K562 (cell line): ENCODE data around the gene PRTN3. TPM values are rescaled to one million over a fixed set of nuclear protein-coding genes. Genes with fewer than 3 reads are reported as not detected.
A peak's percentile ranks its signal among the peaks of the same experiment; 100 is the strongest.

Experiments used
- ATAC-seq: fragments of 200-7000 bp; cut with Tn5 transposase; 3 replicates; pipeline ENCODE4 v1.9.1; 2020; ENCODE audit warnings: moderate library complexity
- BruUV-seq: library from RNA; stranded (reverse); fragments of 400-500 nt; replicated peaks from 2 replicates; lab custom pipeline; 2021; lab: Mats Ljungman, UMichigan
- CTCF ChIA-PET: fragments of 300-600 bp; formaldehyde crosslinking; extraction: SDS; loops from one replicate; lab custom pipeline; 2021; ENCODE audit warnings: low intra/inter-chr PET ratio; lab: Yijun Ruan, JAX
- POLR2A ChIA-PET: fragments of 300-600, 350-650 bp; sonication (Branson Sonifier 250); formaldehyde crosslinking; extraction: SDS; loops from one replicate; lab custom pipeline; 2021; ENCODE audit warnings: antibody characterized with exemption, inconsistent platforms; lab: Yijun Ruan, JAX
- DNase-seq, 4 experiments: peaks; one replicate each; pipeline versions ENCODE4 v3.0.0 to v3.0.0-alpha.2; 2011 to 2018; ENCODE audit warnings: low spot score in 3 of 4, mixed read lengths in 3 of 4; ENCODE audit errors: extremely low read depth in 1 of 4
- FAIRE-seq: peaks from 2 replicates; lab custom pipeline; 2011; peaks lifted over from hg19 to GRCh38; lab: Jason Lieb, UNC
- H2AFZ ChIP-seq: 2 replicates; pipeline ENCODE4 v1.6.0; 2011; ENCODE audit warnings: low read depth, low read length, control low read depth, inconsistent platforms
- H3K27ac ChIP-seq: fragments of 200-600 bp; 3 replicates; pipeline ENCODE4 v1.8.0; 2011; ENCODE audit warnings: low read depth, mild to moderate bottlenecking, control low read depth, inconsistent platforms, low read length, moderate library complexity, mixed read lengths; ENCODE audit errors: extremely low read depth
- H3K27me3 ChIP-seq, 2 experiments: fragments of 300-600 bp in 1 of 2; 2 replicates in 1 of 2; 3 replicates in 1 of 2; pipeline versions ENCODE4 v1.6.0 to v1.8.0; 2011; ENCODE audit warnings: inconsistent platforms in 2 of 2, low read length in 2 of 2, mild to moderate bottlenecking in 1 of 2, mixed read lengths in 1 of 2, moderate library complexity in 1 of 2; ENCODE audit not compliant: control insufficient read depth in 2 of 2, insufficient read depth in 2 of 2
- H3K36me3 ChIP-seq: fragments of 300-600 bp; 3 replicates; pipeline ENCODE4 v1.8.0; 2011; ENCODE audit warnings: mild to moderate bottlenecking, low read length, inconsistent platforms; ENCODE audit not compliant: control insufficient read depth, insufficient read depth
- H3K4me1 ChIP-seq, 2 experiments: fragments of 200-600 bp in 1 of 2; replicated peaks in 1 of 2; 2 replicates in 1 of 2; 3 replicates in 1 of 2; pipeline versions ENCODE4 v1.5.1 to v1.8.0; 2011; ENCODE audit warnings: inconsistent platforms in 2 of 2, low read length in 2 of 2, mild to moderate bottlenecking in 1 of 2, mixed read lengths in 1 of 2, moderate library complexity in 1 of 2; ENCODE audit not compliant: control insufficient read depth in 2 of 2, insufficient read depth in 2 of 2
- H3K4me2 ChIP-seq: 2 replicates; pipeline ENCODE4 v1.6.1; 2011; ENCODE audit warnings: low read length, control low read depth, inconsistent platforms, mixed read lengths; ENCODE audit not compliant: insufficient read depth
- H3K4me3 ChIP-seq: fragments of 200-600 bp; sonication (generic), shearing (Covaris generic); 2 replicates; pipeline ENCODE4 v1.5.1; 2016; ENCODE audit warnings: control low read depth, inconsistent platforms
- H3K79me2 ChIP-seq: fragments of 200-600 bp; 3 replicates; pipeline ENCODE4 v1.8.0; 2011; ENCODE audit warnings: low read length, inconsistent platforms; ENCODE audit not compliant: control insufficient read depth, insufficient read depth
- H3K9ac ChIP-seq, 2 experiments: 2 replicates each; pipeline versions ENCODE4 v1.6.0 to v1.6.1; 2011; ENCODE audit warnings: low read depth in 2 of 2, low read length in 2 of 2, control low read depth in 1 of 2, inconsistent platforms in 1 of 2, mild to moderate bottlenecking in 1 of 2, mixed read lengths in 1 of 2; ENCODE audit not compliant: insufficient read depth in 1 of 2
- H3K9me1 ChIP-seq: one replicate; pipeline ENCODE4 v1.6.0; 2011; ENCODE audit warnings: inconsistent platforms, mild to moderate bottlenecking, low read length, moderate library complexity; ENCODE audit not compliant: control insufficient read depth, insufficient read depth
- H3K9me3 ChIP-seq: replicated peaks from 2 replicates; pipeline ENCODE4 v1.5.1; 2011; ENCODE audit warnings: low read depth, low read length, inconsistent platforms; ENCODE audit not compliant: control insufficient read depth, insufficient read depth
- H4K20me1 ChIP-seq: replicated peaks from 2 replicates; pipeline ENCODE4 v1.6.1; 2011; ENCODE audit warnings: low read length, inconsistent platforms, mixed read lengths; ENCODE audit not compliant: control insufficient read depth, insufficient read depth
- ATF7 ChIP-seq: fragments of 450-650 bp; IDR thresholded peaks from 2 replicates; pipeline ENCODE4 v1.7.1; 2014; ENCODE audit warnings: mild to moderate bottlenecking, moderate library complexity
- BRD4 ChIP-seq: fragments of 200-600 bp; sonication (generic); IDR thresholded peaks from 2 replicates; pipeline ENCODE4 v1.6.1; 2017; ENCODE audit warnings: inconsistent platforms
- DACH1 ChIP-seq: fragments of 450-650 bp; IDR thresholded peaks from 2 replicates; pipeline ENCODE4 v1.6.1; 2018; ENCODE audit not compliant: partially characterized antibody
- FIP1L1 ChIP-seq: fragments of 200-400 bp; formaldehyde crosslinking; IDR thresholded peaks from 2 replicates; pipeline ENCODE4 v1.6.1; 2018; ENCODE audit warnings: mild to moderate bottlenecking, low read depth, low read length; ENCODE audit not compliant: poor library complexity, severe bottlenecking
- POLR2G ChIP-seq: fragments of 200-400 bp; formaldehyde crosslinking; IDR thresholded peaks from 2 replicates; pipeline ENCODE4 v1.6.1; 2017; ENCODE audit warnings: low read depth, mild to moderate bottlenecking, antibody characterized with exemption, low read length, moderate library complexity
- SAFB2 ChIP-seq: fragments of 200-400 bp; formaldehyde crosslinking; IDR thresholded peaks from 2 replicates; pipeline ENCODE4 v1.6.1; 2018; ENCODE audit warnings: borderline replicate concordance, low read length, low read depth, moderate library complexity; ENCODE audit not compliant: severe bottlenecking
- ZNF764 ChIP-seq: fragments of 250-450 bp; sonication (Bioruptor Pico); IDR thresholded peaks from 2 replicates; pipeline ENCODE4 v1.4.0; 2020; ENCODE audit warnings: low read depth, mild to moderate bottlenecking, moderate library complexity
- ZNF79 ChIP-seq: fragments of 250-450 bp; sonication (Bioruptor Pico); IDR thresholded peaks from 2 replicates; pipeline ENCODE4 v1.4.0; 2020; ENCODE audit warnings: low read depth, mild to moderate bottlenecking, moderate library complexity
- WGBS: fragments of 100-300 bp; shearing (Covaris generic); methylation state at CpG from one replicate; pipeline ENCODE4 v1.1.6; 2016; ENCODE audit warnings: low coverage, mixed read lengths; ENCODE audit not compliant: insufficient coverage; ENCODE audit errors: missing lambda C conversion rate; 5-methylcytosine and 5-hydroxymethylcytosine counted together
- in situ Hi-C: fragments of 300-500 bp; cut with MboI; formaldehyde crosslinking; loops from 4 replicates; pipeline ENCODE4 v1.15.0; 2018; ENCODE audit warnings: inconsistent platforms, mixed read lengths
- intact Hi-C: fragments of 100-400 bp; cut with micrococcal nuclease; formaldehyde crosslinking; loops from 2 replicates; pipeline ENCODE4 v1.14.2; 2022
- polyA plus RNA-seq, 8 experiments: library from polyadenylated mRNA; depleted of rRNA in 4 of 8; stranded (reverse) in 5 of 8; unstranded in 3 of 8; fragments of >200 nt; fragmentation: Nextera tagmentation in 2 of 8; fragmentation: Illumina TruSeq in 1 of 8; extraction: Ambion mirVana in 2 of 8; extraction: Trizol in 1 of 8; gene quantifications; 2 replicates each; pipeline versions ENCODE4 v1.2.1 to v1.2.3, GENCODE V29; 2011 to 2014; ENCODE audit warnings: inconsistent platforms in 1 of 8, missing spikeins in 1 of 8
- total RNA-seq, 7 experiments: library from RNA; depleted of rRNA in 6 of 7; stranded (reverse); fragments of >200 nt in 6 of 7; fragmentation: Illumina TruSeq in 2 of 7; extraction: Trizol in 2 of 7; gene quantifications; 2 replicates each; pipeline versions ENCODE4 v1.2.1 to v1.2.3, GENCODE V29; 2011 to 2021; ENCODE audit warnings: low replicate concordance in 1 of 7
- TF ChIP-seq, protein P1 (sequence below): fragments of 450-650 bp; IDR thresholded peaks from 2 replicates; pipeline ENCODE4 v1.6.1; 2016; ENCODE audit warnings: low read depth, mild to moderate bottlenecking, moderate library complexity
- TF ChIP-seq, protein P2 (sequence below), 2 experiments: fragments of 450-650 bp; conservative IDR thresholded peaks; 2 replicates each; pipeline ENCODE4 v1.6.1; 2017; ENCODE audit warnings: mild to moderate bottlenecking in 2 of 2, moderate library complexity in 2 of 2
- TF ChIP-seq, protein P3 (sequence below): sonication (generic); formaldehyde crosslinking; IDR thresholded peaks from 2 replicates; pipeline ENCODE4 v1.8.0; 2023; ENCODE audit warnings: missing genetic modification reagents, mild to moderate bottlenecking, borderline replicate concordance

The PRTN3 gene
- total and polyA plus RNA-seq, 9 of the 15 experiments (the other 6 are each of a cell fraction or from before 2014, with no cell fraction given), result 0.14 to 0.86 (median 0.43) TPM; not detected in 3

DNA sequence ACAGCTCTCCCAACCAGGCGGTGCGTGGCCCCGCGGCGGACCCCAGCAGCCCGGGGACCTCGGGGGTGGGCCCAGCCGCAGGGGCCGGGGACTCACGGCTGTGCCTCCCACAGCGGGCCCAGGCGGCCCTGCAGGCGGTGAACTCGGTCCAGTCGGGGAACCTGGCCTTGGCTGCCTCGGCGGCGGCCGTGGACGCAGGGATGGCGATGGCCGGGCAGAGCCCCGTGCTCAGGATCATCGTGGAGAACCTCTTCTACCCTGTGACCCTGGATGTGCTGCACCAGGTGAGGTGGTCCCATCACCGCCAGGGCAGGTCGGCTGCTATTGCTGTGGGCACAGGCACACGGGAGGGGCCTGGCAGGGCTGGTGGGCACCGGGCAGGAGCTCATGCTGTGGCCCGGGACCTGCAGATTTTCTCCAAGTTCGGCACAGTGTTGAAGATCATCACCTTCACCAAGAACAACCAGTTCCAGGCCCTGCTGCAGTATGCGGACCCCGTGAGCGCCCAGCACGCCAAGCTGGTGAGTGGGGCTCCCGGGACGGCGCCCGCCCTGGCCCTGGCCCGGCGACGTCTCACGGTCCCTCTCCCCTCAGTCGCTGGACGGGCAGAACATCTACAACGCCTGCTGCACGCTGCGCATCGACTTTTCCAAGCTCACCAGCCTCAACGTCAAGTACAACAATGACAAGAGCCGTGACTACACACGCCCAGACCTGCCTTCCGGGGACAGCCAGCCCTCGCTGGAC, 36.2 kb upstream of the PRTN3 start (continued):
- no peak for TF ChIP-seq SAFB2
- TF ChIP-seq POLR2G, result peak; percentile 67
- TF ChIP-seq, protein P1, sequence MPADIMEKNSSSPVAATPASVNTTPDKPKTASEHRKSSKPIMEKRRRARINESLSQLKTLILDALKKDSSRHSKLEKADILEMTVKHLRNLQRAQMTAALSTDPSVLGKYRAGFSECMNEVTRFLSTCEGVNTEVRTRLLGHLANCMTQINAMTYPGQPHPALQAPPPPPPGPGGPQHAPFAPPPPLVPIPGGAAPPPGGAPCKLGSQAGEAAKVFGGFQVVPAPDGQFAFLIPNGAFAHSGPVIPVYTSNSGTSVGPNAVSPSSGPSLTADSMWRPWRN, result no peak
- no peak for TF ChIP-seq BRD4
- peak; percentile 62 for TF ChIP-seq FIP1L1

DNA sequence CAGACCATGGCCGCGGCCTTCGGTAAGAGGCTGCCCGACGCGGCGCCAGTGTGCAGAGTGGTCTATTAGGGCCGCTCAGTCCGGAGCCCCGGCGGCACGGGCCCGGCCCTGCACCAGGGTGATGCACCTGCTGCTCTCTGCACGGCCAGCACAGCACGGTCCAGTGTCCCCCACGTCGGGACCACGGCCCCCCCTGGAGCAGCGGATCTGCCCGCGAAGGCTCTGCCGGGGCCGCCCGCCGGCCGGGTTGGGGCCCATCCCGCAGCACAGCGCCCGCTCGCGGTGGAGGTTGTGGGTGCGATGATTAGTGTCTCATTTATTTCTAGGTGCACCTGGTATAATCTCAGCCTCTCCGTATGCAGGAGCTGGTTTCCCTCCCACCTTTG, 35.6 kb upstream of the PRTN3 start:
- intact Hi-C loops, result no loop called here
- peaks cover 100% of the 10 kb centered on the region for H3K36me3 ChIP-seq
- FAIRE-seq, result no peak
- no peak overlapping the region for H3K4me2 ChIP-seq
- no peak overlapping the region; a peak in 1 of 4 replicates for H3K9ac ChIP-seq
- H3K27me3 ChIP-seq, result no peaks in the 10 kb centered on the region
- H3K79me2 ChIP-seq, result peaks cover 89% of the 10 kb centered on the region
- H3K4me1 ChIP-seq, result peaks cover 15 to 64% of the 10 kb centered on the region in 2 experiments
- BruUV-seq, result no TSS peak
- DNase-seq, result peak in 2 of 4 experiments; percentile 30 to 32
- no peak overlapping the region for H3K27ac ChIP-seq
- in situ Hi-C loops, result no loop called here
- ChIA-PET POLR2A (interaction anchor here (1.4 kb wide), 1 partner anchor 10 kb away, joined by 4 read pairs; no protein-coding TSS in a partner anchor), CTCF (no interaction called here)
- no peak overlapping the region for H2AFZ ChIP-seq
- peaks cover 15% of the 10 kb centered on the region for H3K9me1 ChIP-seq
- H3K9me3 ChIP-seq, result no peaks in the 10 kb centered on the region; the same call in 1 of the 2 replicates
- H3K4me3 ChIP-seq, result no peak overlapping the region
- WGBS, result over 99% methylated on average over 23 of the region's 33 CpGs
- H4K20me1 ChIP-seq, result peaks cover 45% of the 10 kb centered on the region
- no peak for ATAC-seq
- TF ChIP-seq DACH1 (no peak), ATF7 (no peak), POLR2G (peak; percentile 11; the same call in 1 of the 2 replicates), ZNF764 (no peak), ZNF79 (CRISPR knock-in tag) (no peak)
- TF ChIP-seq, protein P2, sequence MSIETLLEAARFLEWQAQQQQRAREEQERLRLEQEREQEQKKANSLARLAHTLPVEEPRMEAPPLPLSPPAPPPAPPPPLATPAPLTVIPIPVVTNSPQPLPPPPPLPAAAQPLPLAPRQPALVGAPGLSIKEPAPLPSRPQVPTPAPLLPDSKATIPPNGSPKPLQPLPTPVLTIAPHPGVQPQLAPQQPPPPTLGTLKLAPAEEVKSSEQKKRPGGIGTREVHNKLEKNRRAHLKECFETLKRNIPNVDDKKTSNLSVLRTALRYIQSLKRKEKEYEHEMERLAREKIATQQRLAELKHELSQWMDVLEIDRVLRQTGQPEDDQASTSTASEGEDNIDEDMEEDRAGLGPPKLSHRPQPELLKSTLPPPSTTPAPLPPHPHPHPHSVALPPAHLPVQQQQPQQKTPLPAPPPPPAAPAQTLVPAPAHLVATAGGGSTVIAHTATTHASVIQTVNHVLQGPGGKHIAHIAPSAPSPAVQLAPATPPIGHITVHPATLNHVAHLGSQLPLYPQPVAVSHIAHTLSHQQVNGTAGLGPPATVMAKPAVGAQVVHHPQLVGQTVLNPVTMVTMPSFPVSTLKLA (conservative IDR thresholded peaks at IDR 0.05), result no peak
- TF ChIP-seq, protein P3, sequence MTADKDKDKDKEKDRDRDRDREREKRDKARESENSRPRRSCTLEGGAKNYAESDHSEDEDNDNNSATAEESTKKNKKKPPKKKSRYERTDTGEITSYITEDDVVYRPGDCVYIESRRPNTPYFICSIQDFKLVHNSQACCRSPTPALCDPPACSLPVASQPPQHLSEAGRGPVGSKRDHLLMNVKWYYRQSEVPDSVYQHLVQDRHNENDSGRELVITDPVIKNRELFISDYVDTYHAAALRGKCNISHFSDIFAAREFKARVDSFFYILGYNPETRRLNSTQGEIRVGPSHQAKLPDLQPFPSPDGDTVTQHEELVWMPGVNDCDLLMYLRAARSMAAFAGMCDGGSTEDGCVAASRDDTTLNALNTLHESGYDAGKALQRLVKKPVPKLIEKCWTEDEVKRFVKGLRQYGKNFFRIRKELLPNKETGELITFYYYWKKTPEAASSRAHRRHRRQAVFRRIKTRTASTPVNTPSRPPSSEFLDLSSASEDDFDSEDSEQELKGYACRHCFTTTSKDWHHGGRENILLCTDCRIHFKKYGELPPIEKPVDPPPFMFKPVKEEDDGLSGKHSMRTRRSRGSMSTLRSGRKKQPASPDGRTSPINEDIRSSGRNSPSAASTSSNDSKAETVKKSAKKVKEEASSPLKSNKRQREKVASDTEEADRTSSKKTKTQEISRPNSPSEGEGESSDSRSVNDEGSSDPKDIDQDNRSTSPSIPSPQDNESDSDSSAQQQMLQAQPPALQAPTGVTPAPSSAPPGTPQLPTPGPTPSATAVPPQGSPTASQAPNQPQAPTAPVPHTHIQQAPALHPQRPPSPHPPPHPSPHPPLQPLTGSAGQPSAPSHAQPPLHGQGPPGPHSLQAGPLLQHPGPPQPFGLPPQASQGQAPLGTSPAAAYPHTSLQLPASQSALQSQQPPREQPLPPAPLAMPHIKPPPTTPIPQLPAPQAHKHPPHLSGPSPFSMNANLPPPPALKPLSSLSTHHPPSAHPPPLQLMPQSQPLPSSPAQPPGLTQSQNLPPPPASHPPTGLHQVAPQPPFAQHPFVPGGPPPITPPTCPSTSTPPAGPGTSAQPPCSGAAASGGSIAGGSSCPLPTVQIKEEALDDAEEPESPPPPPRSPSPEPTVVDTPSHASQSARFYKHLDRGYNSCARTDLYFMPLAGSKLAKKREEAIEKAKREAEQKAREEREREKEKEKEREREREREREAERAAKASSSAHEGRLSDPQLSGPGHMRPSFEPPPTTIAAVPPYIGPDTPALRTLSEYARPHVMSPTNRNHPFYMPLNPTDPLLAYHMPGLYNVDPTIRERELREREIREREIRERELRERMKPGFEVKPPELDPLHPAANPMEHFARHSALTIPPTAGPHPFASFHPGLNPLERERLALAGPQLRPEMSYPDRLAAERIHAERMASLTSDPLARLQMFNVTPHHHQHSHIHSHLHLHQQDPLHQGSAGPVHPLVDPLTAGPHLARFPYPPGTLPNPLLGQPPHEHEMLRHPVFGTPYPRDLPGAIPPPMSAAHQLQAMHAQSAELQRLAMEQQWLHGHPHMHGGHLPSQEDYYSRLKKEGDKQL (CRISPR knock-in tag), result no peak
